Urinary bladder (tissue), 4 donors: ENCODE results near the gene LONRF2. TPM values are rescaled to one million over a fixed set of nuclear protein-coding genes. Genes with fewer than 3 reads are reported as not detected.

Source experiments
- DNase-seq: peaks from one replicate; pipeline ENCODE4 v3.0.0-alpha.2; 2015; ENCODE audit errors: extremely low spot score
- H3K27ac ChIP-seq: one replicate; pipeline ENCODE4 v1.5.1; 2013; ENCODE audit warnings: low read depth, mild to moderate bottlenecking, moderate library complexity
- H3K36me3 ChIP-seq: one replicate; pipeline ENCODE4 v1.6.1; 2013; ENCODE audit warnings: mild to moderate bottlenecking, moderate library complexity; ENCODE audit not compliant: insufficient read depth
- H3K4me1 ChIP-seq: one replicate; pipeline ENCODE4 v1.6.1; 2013; ENCODE audit warnings: mild to moderate bottlenecking, moderate library complexity; ENCODE audit not compliant: insufficient read depth
- H3K4me3 ChIP-seq: one replicate; pipeline ENCODE4 v1.5.1; 2013; ENCODE audit warnings: low read depth, low read length
- WGBS: extraction: QIAGEN DNeasy Blood & Tissue Kit; methylation state at CpG from one replicate; pipeline ENCODE4 v1.1.7; 2013; 5-methylcytosine and 5-hydroxymethylcytosine counted together
- polyA plus RNA-seq: library from polyadenylated mRNA; stranded (reverse); fragments of 200-250 nt; gene quantifications from one replicate; pipeline ENCODE4 v1.2.3, GENCODE V29; 2013
- total RNA-seq: library from RNA; depleted of rRNA; stranded (reverse); fragments of >200 nt; gene quantifications from one replicate; pipeline ENCODE4 v1.2.3, GENCODE V29; 2014
- donor health status: healthy with polysubstance abuse.
- donor health status: healthy.

LONRF2 gene
- total and polyA plus RNA-seq, 2 donors: 5.0 to 6.7 TPM

- Histone ChIP-seq H3K4me1 (no peaks in the 10 kb centered on the region), H3K27ac (no peak overlapping the region), H3K36me3 (no peaks in the 10 kb centered on the region), H3K4me3 (no peak overlapping the region)
- no peak for DNase-seq
- 93% methylated on average over 4 of the region's 4 CpGs for WGBS
Measured at GRCh38 chr2:100276716-100277115, 45.6 kb downstream of the LONRF2 start.

- 82% methylated on average over 10 of the region's 10 CpGs for WGBS
- H3K27ac ChIP-seq: no peak overlapping the region
- no peak for DNase-seq
- no peaks in the 10 kb centered on the region for H3K4me1 ChIP-seq
- no peaks in the 10 kb centered on the region for H3K36me3 ChIP-seq
- no peak overlapping the region for H3K4me3 ChIP-seq
Measured at GRCh38 chr2:100275200-100275589, 47.1 kb downstream of the LONRF2 start.

- WGBS: 95% methylated on average over 17 of the region's 17 CpGs
- no peak for DNase-seq
- Histone ChIP-seq H3K27ac (no peak overlapping the region), H3K4me1 (no peaks in the 10 kb centered on the region), H3K4me3 (no peak overlapping the region), H3K36me3 (no peaks in the 10 kb centered on the region)
Measured at GRCh38 chr2:100274566-100275199, 47.6 kb downstream of the LONRF2 start.

- 67% methylated on average over 6 of the region's 6 CpGs for WGBS
- Histone ChIP-seq H3K36me3 (no peaks in the 10 kb centered on the region), H3K4me3 (no peak overlapping the region), H3K27ac (no peak overlapping the region), H3K4me1 (no peaks in the 10 kb centered on the region)
- DNase-seq: no peak
Measured at GRCh38 chr2:100274076-100274475, 48.2 kb downstream of the LONRF2 start.

GRCh38 chr2:100273387-100273786, 48.9 kb downstream of the LONRF2 start:
- no peak overlapping the region for H3K4me3 ChIP-seq
- WGBS: 96% methylated on average over 1 of the region's 1 CpG
- no peak for DNase-seq

GRCh38 chr2:100272841-100273329, 49.4 kb downstream of the LONRF2 start:
- 41% methylated on average over 10 of the region's 10 CpGs for WGBS
- no peaks in the 10 kb centered on the region for H3K36me3 ChIP-seq
- no peak overlapping the region for H3K4me3 ChIP-seq
- no peak overlapping the region for H3K27ac ChIP-seq
- no peak for DNase-seq
- no peaks in the 10 kb centered on the region for H3K4me1 ChIP-seq

More at GRCh38 chr2:100273387-100273786, 48.9 kb downstream of the LONRF2 start:
- no peak overlapping the region for H3K27ac ChIP-seq
- no peaks in the 10 kb centered on the region for H3K4me1 ChIP-seq
- no peaks in the 10 kb centered on the region for H3K36me3 ChIP-seq

- no peak overlapping the region for H3K27ac ChIP-seq
- WGBS: over 99% methylated on average over 5 of the region's 5 CpGs
Measured at GRCh38 chr2:100271210-100271609, 51.1 kb downstream of the LONRF2 start.

GRCh38 chr2:100270381-100271146, 51.7 kb downstream of the LONRF2 start:
- no peak for DNase-seq
- Histone ChIP-seq H3K36me3 (no peaks in the 10 kb centered on the region), H3K4me1 (no peaks in the 10 kb centered on the region), H3K27ac (peak overlapping the region; percentile 4), H3K4me3 (no peak overlapping the region)
- WGBS: 80% methylated on average over 9 of the region's 9 CpGs

More at GRCh38 chr2:100271210-100271609, 51.1 kb downstream of the LONRF2 start:
- Histone ChIP-seq H3K4me1 (no peaks in the 10 kb centered on the region), H3K36me3 (no peaks in the 10 kb centered on the region), H3K4me3 (no peak overlapping the region)
- DNase-seq: no peak

- no peak for DNase-seq
- WGBS: 54% methylated on average over 5 of the region's 5 CpGs
- H3K36me3 ChIP-seq: no peaks in the 10 kb centered on the region
- no peak overlapping the region for H3K4me3 ChIP-seq
- peak overlapping the region; percentile 44 for H3K27ac ChIP-seq
- no peaks in the 10 kb centered on the region for H3K4me1 ChIP-seq
Measured at GRCh38 chr2:100269889-100270288, 52.4 kb downstream of the LONRF2 start.

- WGBS: 91% methylated on average over 4 of the region's 4 CpGs
- Histone ChIP-seq H3K4me1 (no peaks in the 10 kb centered on the region), H3K36me3 (no peaks in the 10 kb centered on the region), H3K4me3 (no peak overlapping the region), H3K27ac (no peak overlapping the region)
- no peak for DNase-seq
Measured at GRCh38 chr2:100268986-100269385, 53.3 kb downstream of the LONRF2 start.

GRCh38 chr2:100267751-100268150, 54.5 kb downstream of the LONRF2 start:
- no peaks in the 10 kb centered on the region for H3K4me1 ChIP-seq
- H3K36me3 ChIP-seq: no peaks in the 10 kb centered on the region
- DNase-seq: no peak
- no peak overlapping the region for H3K27ac ChIP-seq
- no peak overlapping the region for H3K4me3 ChIP-seq
- 62% methylated on average over 2 of the region's 2 CpGs for WGBS

- WGBS: 98% methylated on average over 7 of the region's 7 CpGs
- Histone ChIP-seq H3K4me1 (no peaks in the 10 kb centered on the region), H3K36me3 (no peaks in the 10 kb centered on the region), H3K4me3 (no peak overlapping the region), H3K27ac (no peak overlapping the region)
- DNase-seq: no peak
Measured at GRCh38 chr2:100266126-100266525, 56.2 kb downstream of the LONRF2 start.

GRCh38 chr2:100265226-100265625, 57.1 kb downstream of the LONRF2 start:
- H3K36me3 ChIP-seq: no peaks in the 10 kb centered on the region
- H3K27ac ChIP-seq: no peak overlapping the region
- no peak overlapping the region for H3K4me3 ChIP-seq
- H3K4me1 ChIP-seq: no peaks in the 10 kb centered on the region
- no peak for DNase-seq
- 96% methylated on average over 9 of the region's 9 CpGs for WGBS

- H3K27ac ChIP-seq: no peak overlapping the region
Measured at GRCh38 chr2:100264651-100265050, 57.6 kb downstream of the LONRF2 start.

More at GRCh38 chr2:100264651-100265050, 57.6 kb downstream of the LONRF2 start:
- no peaks in the 10 kb centered on the region for H3K4me1 ChIP-seq
- no peaks in the 10 kb centered on the region for H3K36me3 ChIP-seq
- H3K4me3 ChIP-seq: no peak overlapping the region
- WGBS: 93% methylated on average over 4 of the region's 4 CpGs
- no peak for DNase-seq
